D341Med (cell line): ENCODE results near the gene TRIM31.

Experiments
- DNase-seq: peaks from one replicate; pipeline ENCODE4 v3.0.0; 2012; ENCODE audit warnings: low spot score

Gene TRIM31, protein sequence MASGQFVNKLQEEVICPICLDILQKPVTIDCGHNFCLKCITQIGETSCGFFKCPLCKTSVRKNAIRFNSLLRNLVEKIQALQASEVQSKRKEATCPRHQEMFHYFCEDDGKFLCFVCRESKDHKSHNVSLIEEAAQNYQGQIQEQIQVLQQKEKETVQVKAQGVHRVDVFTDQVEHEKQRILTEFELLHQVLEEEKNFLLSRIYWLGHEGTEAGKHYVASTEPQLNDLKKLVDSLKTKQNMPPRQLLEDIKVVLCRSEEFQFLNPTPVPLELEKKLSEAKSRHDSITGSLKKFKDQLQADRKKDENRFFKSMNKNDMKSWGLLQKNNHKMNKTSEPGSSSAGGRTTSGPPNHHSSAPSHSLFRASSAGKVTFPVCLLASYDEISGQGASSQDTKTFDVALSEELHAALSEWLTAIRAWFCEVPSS

DNA sequence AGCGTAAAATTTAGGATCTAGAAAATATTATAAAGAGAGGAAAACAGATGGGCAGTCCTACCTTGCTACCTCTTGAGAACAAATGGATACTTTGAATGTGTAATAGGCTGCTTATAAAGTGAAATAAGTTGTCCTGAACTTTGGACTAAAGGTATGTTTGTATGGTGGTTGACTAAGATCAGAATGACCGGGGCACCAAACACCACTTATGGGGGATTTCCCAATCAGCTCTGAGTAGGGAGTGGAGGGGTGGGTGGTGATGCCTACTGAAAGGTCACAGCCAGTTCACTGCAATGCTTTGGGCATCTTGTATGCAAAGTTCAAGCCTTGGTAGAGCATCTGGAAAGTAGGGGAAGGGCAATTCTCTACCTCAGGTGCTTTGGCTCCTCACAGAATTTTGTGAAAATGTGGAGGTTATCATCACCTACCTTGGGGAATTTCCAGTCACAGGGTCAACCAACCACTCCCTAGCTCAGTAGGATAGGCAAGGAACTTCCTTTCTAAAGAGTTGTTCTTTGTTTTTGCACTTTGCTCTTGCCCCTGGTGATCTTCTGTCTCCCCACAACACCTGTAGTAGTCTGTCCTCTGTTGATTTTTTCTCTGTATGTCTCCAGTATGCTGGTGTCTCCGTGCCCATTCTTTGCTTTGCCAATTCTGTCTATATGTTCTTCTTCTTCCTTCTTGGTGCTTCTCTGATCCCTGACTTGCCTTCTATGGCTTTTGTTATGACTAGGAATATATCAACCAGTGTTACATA is at the start of gene TRIM31:
TSS of gene TRIM31 (minus strand) at position 88 of the 757 bp plus-strand sequence. CDS start 285 bp downstream, outside the sequence.
- DNase-seq: no peak

- no peak for DNase-seq
Measured at GRCh38 chr6:30162265-30163089, 49.6 kb upstream of the TRIM31 start.

DNA sequence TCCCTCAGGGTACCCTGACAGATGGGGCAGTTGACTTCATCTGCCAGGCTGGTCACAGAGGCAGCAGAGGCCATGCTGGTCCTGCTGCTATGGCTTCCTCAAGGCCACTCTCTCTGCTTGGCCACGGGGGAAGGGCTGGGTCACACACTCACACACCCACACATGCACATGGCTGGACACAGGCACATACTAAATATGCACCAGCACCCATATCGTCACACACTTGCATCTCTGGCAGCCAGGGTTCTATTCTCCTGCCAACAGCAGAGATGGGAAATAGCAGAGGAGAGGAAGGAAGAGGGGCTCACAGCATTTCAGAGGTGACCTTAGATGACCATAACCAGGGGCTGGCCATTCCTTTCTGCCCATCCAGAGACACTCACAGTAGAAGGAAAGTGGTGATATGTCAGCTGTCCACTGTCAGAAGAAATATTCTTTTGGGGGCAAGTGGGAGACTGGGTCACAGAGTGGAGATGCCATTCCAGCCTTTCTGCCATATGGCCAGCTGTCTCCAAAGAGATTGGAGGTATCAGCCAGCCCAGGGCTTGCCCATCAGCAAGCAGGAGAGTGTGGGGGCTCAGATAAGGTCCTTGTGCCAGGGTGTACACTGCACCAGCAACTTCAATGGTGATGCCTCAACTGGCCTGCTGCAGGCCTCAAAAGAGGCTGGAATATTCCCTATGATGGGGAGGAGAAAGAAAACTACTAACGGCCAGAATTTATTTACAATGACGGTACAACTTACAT is 48.1 kb upstream of the TRIM31 start, which contains the start of gene TRIM10:
TSS of gene TRIM10 (minus strand) at position 427 of the 747 bp plus-strand sequence. CDS start at position 74, 353 bp downstream.
- DNase-seq: no peak

DNA sequence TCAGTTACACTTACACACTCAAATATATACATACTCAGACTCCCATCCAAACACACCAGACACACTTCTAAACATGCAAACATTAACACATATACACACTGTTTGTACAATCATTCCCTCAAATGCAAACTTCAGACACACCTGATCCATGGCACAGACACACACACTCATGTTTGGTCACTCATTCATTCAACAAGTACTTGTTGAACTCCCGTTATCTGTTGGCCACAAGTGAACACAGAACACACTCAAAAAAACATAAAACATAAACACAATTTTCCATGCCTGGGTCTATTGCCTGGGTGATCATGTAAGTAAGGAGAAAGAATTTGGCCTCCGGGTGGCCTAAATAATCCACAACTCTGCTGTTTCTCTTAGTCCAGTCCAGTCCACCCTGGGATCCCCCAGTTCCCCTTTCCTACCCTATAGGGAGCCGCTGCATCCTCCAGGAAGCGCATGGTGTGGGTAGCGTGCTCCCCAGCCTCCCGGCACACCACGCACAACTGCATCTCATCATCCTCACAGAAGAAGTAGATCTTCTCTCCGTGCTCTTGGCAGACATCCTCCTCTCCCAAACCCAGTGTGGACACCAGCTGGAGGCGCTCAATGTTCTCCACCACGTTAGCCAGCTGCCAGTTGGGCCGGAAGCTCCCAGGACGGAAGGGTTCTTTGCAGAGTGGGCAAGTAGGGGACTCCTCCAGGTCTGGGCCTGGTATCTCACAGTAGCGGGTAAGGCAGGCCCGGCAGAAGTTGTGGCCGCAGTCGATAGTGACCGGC is 47.3 kb upstream of the TRIM31 start:
- DNase-seq: no peak

- no peak for DNase-seq
Measured at GRCh38 chr6:30158475-30159040, 45.7 kb upstream of the TRIM31 start.

DNA sequence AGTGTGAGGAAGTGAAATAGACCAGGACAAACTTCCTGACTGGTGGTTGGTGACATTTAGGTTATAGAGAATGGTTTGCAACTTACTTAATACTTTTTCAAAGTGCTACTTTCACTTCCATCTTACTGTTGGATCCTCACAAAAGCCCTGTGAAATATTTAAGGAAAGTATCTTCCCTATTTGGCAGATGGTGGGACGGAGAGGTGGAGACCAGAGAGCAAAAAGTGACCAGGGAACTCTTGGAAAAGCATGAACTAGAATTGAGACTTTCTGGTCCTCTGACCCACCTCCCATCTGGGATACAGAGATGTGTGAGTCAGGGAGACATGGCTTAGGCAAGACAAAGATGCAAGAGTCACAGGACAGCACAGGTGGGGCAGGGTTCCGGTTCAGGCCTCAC is 45.1 kb upstream of the TRIM31 start:
- no peak for DNase-seq

GRCh38 chr6:30157581-30157980 is 44.7 kb upstream of the TRIM31 start:
- DNase-seq: no peak

GRCh38 chr6:30156774-30157173 is 43.9 kb upstream of the TRIM31 start:
- no peak for DNase-seq

- DNase-seq: no peak
Measured at GRCh38 chr6:30156262-30156599, 43.3 kb upstream of the TRIM31 start.

- DNase-seq: no peak
Measured at GRCh38 chr6:30155520-30156261, 42.8 kb upstream of the TRIM31 start.

- DNase-seq: no peak
Measured at GRCh38 chr6:30154709-30155519, 42.0 kb upstream of the TRIM31 start.

GRCh38 chr6:30154061-30154460 is 41.2 kb upstream of the TRIM31 start:
- DNase-seq: no peak

- no peak for DNase-seq
Measured at GRCh38 chr6:30152910-30153610, 40.2 kb upstream of the TRIM31 start.

- no peak for DNase-seq
Measured at GRCh38 chr6:30152016-30152673, 39.3 kb upstream of the TRIM31 start.

- DNase-seq: no peak
Measured at GRCh38 chr6:30151580-30151979, 38.7 kb upstream of the TRIM31 start.

DNA sequence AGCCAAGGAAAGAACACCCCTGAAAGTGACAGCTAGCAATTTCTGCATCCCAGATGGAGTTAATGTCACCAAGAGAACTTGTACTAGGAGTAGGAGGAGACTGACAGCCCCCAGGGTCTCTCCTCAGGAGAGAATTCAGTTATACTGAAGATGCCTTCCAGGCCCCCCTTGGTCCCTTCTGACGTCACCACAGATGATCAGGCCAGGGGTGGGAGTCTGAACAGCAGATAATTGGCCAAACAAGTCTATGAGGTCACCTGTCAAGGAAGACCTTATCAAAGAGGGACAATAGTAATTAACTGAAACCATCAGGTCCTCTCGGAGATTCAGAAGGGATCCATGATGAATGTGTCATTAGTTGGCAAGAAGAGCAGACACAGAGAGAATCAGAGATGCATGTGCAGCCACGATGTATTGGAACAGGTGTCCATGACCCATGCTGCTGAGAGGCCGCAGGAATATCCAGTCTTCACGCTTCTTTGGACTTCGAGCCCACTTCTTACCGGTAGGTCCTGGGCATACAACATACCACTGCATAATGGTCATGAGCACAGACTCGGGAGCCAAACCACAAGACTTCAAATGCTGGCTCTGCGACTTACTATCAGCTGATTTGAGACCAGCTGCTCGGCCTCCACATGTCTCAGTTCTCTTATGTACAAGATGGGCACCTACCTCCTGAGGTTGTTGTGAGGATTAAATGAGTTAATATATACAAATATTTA is 37.9 kb upstream of the TRIM31 start:
- DNase-seq: no peak
